K562 (cell line): ENCODE results near the gene PRDX2. TPM values are rescaled to one million over a fixed set of nuclear protein-coding genes. Genes with fewer than 3 reads are reported as not detected.
A peak's percentile ranks its signal among the peaks of the same experiment; 100 is the strongest.

Experiments
- ARNT ChIP-seq, 2 experiments: fragments of 450-650 bp; IDR thresholded peaks; 2 replicates each; pipeline ENCODE4 v1.6.1; 2016; ENCODE audit warnings: mild to moderate bottlenecking in 1 of 2
- BCLAF1 ChIP-seq, 2 experiments: fragments of 450-650 bp in 1 of 2; IDR thresholded peaks; 2 replicates each; pipeline ENCODE4 v1.6.1; 2011 to 2017; ENCODE audit warnings: low read depth in 2 of 2, antibody characterized with exemption in 1 of 2, borderline replicate concordance in 1 of 2, low read length in 1 of 2, mild to moderate bottlenecking in 1 of 2, mixed read lengths in 1 of 2; ENCODE audit not compliant: control insufficient read depth in 1 of 2
- CTCF ChIP-seq, 3 experiments: IDR thresholded peaks in 2 of 3; conservative IDR thresholded peaks in 1 of 3; 2 replicates each; pipeline ENCODE4 v1.5.1; 2011 to 2012; ENCODE audit warnings: low read length in 3 of 3, mild to moderate bottlenecking in 3 of 3, control low read depth in 2 of 3, improper control_type of control experiment in 1 of 3, inconsistent platforms in 1 of 3, low read depth in 1 of 3, mixed read lengths in 1 of 3, moderate library complexity in 1 of 3; ENCODE audit not compliant: insufficient read depth in 2 of 3
- FOXO4 ChIP-seq: fragments of 450-650 bp; formaldehyde crosslinking; IDR thresholded peaks from 2 replicates; pipeline ENCODE4 v1.4.0; 2020; ENCODE audit warnings: mild to moderate bottlenecking, moderate library complexity
- IRF2 ChIP-seq: sonication (generic); formaldehyde crosslinking; IDR thresholded peaks from 2 replicates; pipeline ENCODE4 v1.8.1; 2022; ENCODE audit warnings: mild to moderate bottlenecking, missing genetic modification reagents
- NR2C1 ChIP-seq, 2 experiments: fragments of 450-650 bp; IDR thresholded peaks; 2 replicates each; pipeline ENCODE4 v1.6.1; 2017; ENCODE audit warnings: mild to moderate bottlenecking in 2 of 2, antibody characterized with exemption in 1 of 2, inconsistent platforms in 1 of 2, missing compliant biosample characterization in 1 of 2, missing genetic modification characterization in 1 of 2
- PCBP1 ChIP-seq: fragments of 200-400 bp; formaldehyde crosslinking; IDR thresholded peaks from 2 replicates; pipeline ENCODE4 v1.6.1; 2018; ENCODE audit warnings: mild to moderate bottlenecking, low read depth, low read length; ENCODE audit not compliant: poor library complexity, severe bottlenecking
- POLR2G ChIP-seq: fragments of 200-400 bp; formaldehyde crosslinking; IDR thresholded peaks from 2 replicates; pipeline ENCODE4 v1.6.1; 2017; ENCODE audit warnings: low read depth, mild to moderate bottlenecking, antibody characterized with exemption, low read length, moderate library complexity
- POLR3A ChIP-seq: IDR thresholded peaks from 2 replicates; pipeline ENCODE4 v1.6.1; 2011; ENCODE audit warnings: borderline replicate concordance, mild to moderate bottlenecking, moderate library complexity; ENCODE audit not compliant: insufficient read length, insufficient read depth; ENCODE audit errors: extremely low read depth
- SP2 ChIP-seq: IDR thresholded peaks from 2 replicates; pipeline ENCODE4 v1.6.1; 2011; ENCODE audit warnings: mild to moderate bottlenecking, low read depth, low read length, moderate library complexity; ENCODE audit not compliant: poor library complexity, severe bottlenecking; ENCODE audit errors: extremely low read depth
- USF1 ChIP-seq: sonication (generic); formaldehyde crosslinking; IDR thresholded peaks from 2 replicates; pipeline ENCODE4 v1.9.0; 2022; ENCODE audit warnings: mild to moderate bottlenecking, missing genetic modification reagents
- ZBTB2 ChIP-seq: fragments of 450-650 bp; IDR thresholded peaks from 2 replicates; pipeline ENCODE4 v1.6.1; 2016; ENCODE audit warnings: antibody characterized with exemption
- ZNF212 ChIP-seq: fragments of 450-650 bp; formaldehyde crosslinking; IDR thresholded peaks from 2 replicates; pipeline ENCODE4 v1.4.0; 2020; ENCODE audit warnings: mild to moderate bottlenecking
- ZNF511 ChIP-seq: sonication (generic); formaldehyde crosslinking; IDR thresholded peaks from 2 replicates; pipeline ENCODE4 v1.8.0; 2022; ENCODE audit warnings: mild to moderate bottlenecking, missing genetic modification reagents
- ZNF583 ChIP-seq: fragments of 250-450 bp; sonication (Bioruptor Pico); IDR thresholded peaks from 2 replicates; pipeline ENCODE4 v1.4.0; 2020
- polyA plus RNA-seq, 8 experiments: library from polyadenylated mRNA; depleted of rRNA in 4 of 8; stranded (reverse) in 5 of 8; unstranded in 3 of 8; fragments of >200 nt; fragmentation: Nextera tagmentation in 2 of 8; fragmentation: Illumina TruSeq in 1 of 8; extraction: Ambion mirVana in 2 of 8; extraction: Trizol in 1 of 8; gene quantifications; 2 replicates each; pipeline versions ENCODE4 v1.2.1 to v1.2.3, GENCODE V29; 2011 to 2014; ENCODE audit warnings: inconsistent platforms in 1 of 8, missing spikeins in 1 of 8
- total RNA-seq, 7 experiments: library from RNA; depleted of rRNA in 6 of 7; stranded (reverse); fragments of >200 nt in 6 of 7; fragmentation: Illumina TruSeq in 2 of 7; extraction: Trizol in 2 of 7; gene quantifications; 2 replicates each; pipeline versions ENCODE4 v1.2.1 to v1.2.3, GENCODE V29; 2011 to 2021; ENCODE audit warnings: low replicate concordance in 1 of 7

PRDX2 gene
- total and polyA plus RNA-seq, 9 of the 15 experiments (the other 6 are each of a cell fraction or from before 2014, with no cell fraction given): 206 to 1,183 (median 415) TPM

GRCh38 chr19:12782424-12783290 is 18.9 kb downstream of the PRDX2 start (continued):
- TF ChIP-seq FOXO4 (CRISPR knock-in tag) (no peak), ZNF511 (CRISPR knock-in tag) (peak; percentile 24; the same call in 1 of the 2 replicates), IRF2 (no peak), SP2 (no peak), ARNT (IDR thresholded peaks at IDR 0.05) (no peak), CTCF (IDR thresholded peaks at IDR 0.05 in 2 of 3, conservative IDR thresholded peaks at IDR 0.05 in 1 of 3; ENCODE audit: insufficient read depth in 2 of 3, low read depth in 1 of 3, low read length in 3 of 3) (peak; percentile 20 to 32 (median 30); a peak in 2 of 6 replicates), USF1 (CRISPR knock-in tag) (no peak), NR2C1 (IDR thresholded peaks at IDR 0.05) (no peak), NR2C1 (tag; IDR thresholded peaks at IDR 0.05) (no peak), ZNF212 (no peak), PCBP1 (peak; percentile 77), BCLAF1 (IDR thresholded peaks at IDR 0.05; ENCODE audit: borderline replicate concordance in 1 of 2, control insufficient read depth in 1 of 2, low read depth in 2 of 2, low read length in 1 of 2) (peak in 1 of 2 experiments; percentile 67; a peak in 1 of 4 replicates), POLR3A (no peak), POLR2G (peak; percentile 71), ZBTB2 (peak; percentile 97), ZNF583 (CRISPR knock-in tag) (0 out of 2 replicates have a peak, but pooled peaks have one; percentile 65)
